ENCODE data around the gene PPP2R5E.

Gene PPP2R5E

DNA sequence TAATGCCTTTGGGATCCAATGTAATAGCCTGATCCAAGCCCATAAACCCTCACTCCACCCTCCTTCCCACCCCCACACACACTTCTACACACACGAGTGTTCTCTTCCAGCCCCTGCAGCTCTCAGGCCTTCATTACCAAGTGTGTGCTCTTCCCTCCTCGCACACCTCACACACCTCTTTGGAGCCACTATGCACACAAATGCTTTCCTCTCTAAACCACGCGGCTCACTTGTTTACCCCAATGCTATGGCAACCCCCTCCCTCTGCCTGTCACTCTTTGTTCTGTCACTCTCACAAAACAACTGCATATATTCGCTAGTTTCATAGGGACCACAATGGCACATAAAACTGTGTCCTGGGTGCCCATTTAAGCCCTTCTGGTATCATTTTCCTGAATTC is 35.1 kb downstream of the PPP2R5E start:
- intact Hi-C loops (cut with micrococcal nuclease): no loop called here
- Mint-ChIP-seq H3K4me1 (ENCODE audit: low read depth) (peaks cover 33% of the 10 kb centered on the region), H3K27me3 (no peaks in the 10 kb centered on the region), H3K27ac (no peak overlapping the region), H3K4me3 (no peak overlapping the region), H3K9me3 (no peaks in the 10 kb centered on the region), H3K36me3 (ENCODE audit: low read depth) (peaks cover 25% of the 10 kb centered on the region)

DNA sequence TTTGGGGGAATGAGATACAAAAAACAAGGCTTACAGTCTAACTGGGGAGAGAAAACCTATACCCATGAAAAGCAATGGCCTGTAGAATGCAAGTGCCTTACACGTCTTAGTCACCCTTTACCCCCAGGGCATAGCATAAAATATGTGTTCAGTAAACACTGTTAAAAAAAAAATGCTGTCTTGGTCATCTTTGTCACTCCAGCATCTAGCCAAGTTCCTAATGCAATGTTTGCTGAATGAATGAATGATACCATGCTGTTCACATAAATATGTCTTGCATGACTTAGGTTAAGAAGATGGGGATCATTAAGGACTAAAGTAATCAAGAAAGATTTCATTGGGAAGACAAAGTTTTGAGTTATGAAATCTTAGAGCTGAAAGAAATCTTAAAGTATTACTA is 38.5 kb downstream of the PPP2R5E start:
- intact Hi-C loops (cut with micrococcal nuclease): no loop called here
- H3K4me1 Mint-ChIP-seq (ENCODE audit: low read depth): peaks cover 13% of the 10 kb centered on the region
- no peaks in the 10 kb centered on the region for H3K9me3 Mint-ChIP-seq
- H3K36me3 Mint-ChIP-seq (ENCODE audit: low read depth): peaks cover 16% of the 10 kb centered on the region
- no peak overlapping the region for H3K27ac Mint-ChIP-seq
- no peaks in the 10 kb centered on the region for H3K27me3 Mint-ChIP-seq
- H3K4me3 Mint-ChIP-seq: no peak overlapping the region

DNA sequence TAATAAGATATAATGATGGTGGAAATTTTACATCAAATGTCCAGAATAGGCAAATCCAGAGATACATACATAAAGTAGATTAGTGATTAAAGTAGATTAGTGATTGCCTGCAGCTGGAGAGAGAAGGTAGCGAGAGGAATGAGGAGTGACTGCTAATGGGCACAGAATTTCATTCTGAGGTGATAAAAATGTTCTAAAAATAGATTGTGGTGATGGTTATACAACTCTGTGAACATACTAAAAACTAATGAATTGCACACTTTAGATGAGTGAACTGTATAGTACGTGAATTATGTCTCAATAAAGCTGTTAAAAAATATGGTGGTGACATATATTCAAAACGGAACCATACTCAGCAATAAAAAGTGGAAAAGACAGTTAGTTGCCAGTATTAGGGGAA is 41.7 kb downstream of the PPP2R5E start:
- Mint-ChIP-seq H3K9me3 (no peaks in the 10 kb centered on the region), H3K4me1 (ENCODE audit: low read depth) (peaks cover 13% of the 10 kb centered on the region)

DNA sequence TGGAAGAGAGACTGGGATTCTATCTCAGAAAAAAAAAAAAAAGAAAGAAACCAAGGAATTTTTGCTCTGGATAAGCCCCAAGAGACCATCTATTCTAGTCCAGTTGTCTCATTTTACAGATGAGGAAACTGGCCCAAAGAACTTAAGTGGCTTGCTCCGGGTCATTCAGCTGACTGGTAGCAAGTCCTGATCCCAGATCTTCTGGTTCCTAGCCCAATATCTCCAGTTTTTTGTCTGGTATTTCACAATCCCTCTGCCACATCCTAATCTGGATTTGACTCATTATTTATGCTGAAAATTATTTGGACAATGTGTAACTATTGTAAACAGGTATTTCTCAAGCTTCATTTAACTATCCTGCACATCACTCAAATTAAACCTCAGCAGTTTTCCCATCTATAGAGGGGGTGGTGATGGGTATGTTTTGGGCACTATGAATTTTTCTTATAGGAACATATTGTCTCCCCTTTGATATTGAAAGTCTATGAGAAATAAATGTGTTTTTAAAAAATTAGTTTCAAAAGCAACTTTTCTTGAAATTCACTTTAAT is 43.4 kb downstream of the PPP2R5E start:
- intact Hi-C loops (cut with micrococcal nuclease): no loop called here
- H3K27me3 Mint-ChIP-seq: no peaks in the 10 kb centered on the region
- H3K9me3 Mint-ChIP-seq: no peaks in the 10 kb centered on the region
- H3K4me3 Mint-ChIP-seq: no peak overlapping the region
- peaks cover 18% of the 10 kb centered on the region for H3K36me3 Mint-ChIP-seq (ENCODE audit: low read depth)
- H3K4me1 Mint-ChIP-seq (ENCODE audit: low read depth): peaks cover 5% of the 10 kb centered on the region
- H3K27ac Mint-ChIP-seq: no peak overlapping the region

More for the DNA sequence above, 41.7 kb downstream of the PPP2R5E start:
- intact Hi-C loops (cut with micrococcal nuclease): no loop called here
- Mint-ChIP-seq H3K4me3 (no peak overlapping the region), H3K27ac (no peak overlapping the region), H3K36me3 (ENCODE audit: low read depth) (peaks cover 18% of the 10 kb centered on the region), H3K27me3 (no peaks in the 10 kb centered on the region)

DNA sequence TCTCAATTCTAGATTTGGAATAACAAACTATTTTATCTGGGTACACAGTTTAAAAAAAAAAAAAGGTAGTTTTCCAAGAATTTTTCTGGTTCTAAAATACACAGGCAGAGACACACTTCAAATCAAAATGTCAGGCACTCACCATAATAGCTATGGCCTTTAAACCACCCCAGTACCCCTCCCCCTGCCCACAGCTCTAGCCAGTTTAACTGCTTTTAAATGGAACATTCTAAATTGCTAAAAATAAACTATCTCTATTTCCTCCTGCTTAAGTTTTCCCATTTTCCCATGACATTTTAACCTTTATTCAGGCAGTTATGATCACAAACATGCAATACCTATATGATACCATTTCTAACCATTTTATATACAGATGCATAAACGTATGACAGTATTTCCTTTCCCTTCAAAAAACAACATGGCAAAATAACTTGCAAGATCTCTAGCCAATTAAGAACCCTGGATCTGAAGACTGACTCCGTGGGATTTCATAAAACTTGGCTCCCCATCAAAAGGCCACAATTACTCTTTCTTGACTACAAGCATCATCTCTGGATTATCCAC is 46.3 kb downstream of the PPP2R5E start:
- H3K36me3 Mint-ChIP-seq (ENCODE audit: low read depth): peaks cover 24% of the 10 kb centered on the region
- intact Hi-C loops (cut with micrococcal nuclease): no loop called here
- H3K4me1 Mint-ChIP-seq (ENCODE audit: low read depth): peaks cover 6% of the 10 kb centered on the region
- no peaks in the 10 kb centered on the region for H3K27me3 Mint-ChIP-seq
- no peak overlapping the region for H3K27ac Mint-ChIP-seq
- H3K9me3 Mint-ChIP-seq: no peaks in the 10 kb centered on the region
- no peak overlapping the region for H3K4me3 Mint-ChIP-seq

DNA sequence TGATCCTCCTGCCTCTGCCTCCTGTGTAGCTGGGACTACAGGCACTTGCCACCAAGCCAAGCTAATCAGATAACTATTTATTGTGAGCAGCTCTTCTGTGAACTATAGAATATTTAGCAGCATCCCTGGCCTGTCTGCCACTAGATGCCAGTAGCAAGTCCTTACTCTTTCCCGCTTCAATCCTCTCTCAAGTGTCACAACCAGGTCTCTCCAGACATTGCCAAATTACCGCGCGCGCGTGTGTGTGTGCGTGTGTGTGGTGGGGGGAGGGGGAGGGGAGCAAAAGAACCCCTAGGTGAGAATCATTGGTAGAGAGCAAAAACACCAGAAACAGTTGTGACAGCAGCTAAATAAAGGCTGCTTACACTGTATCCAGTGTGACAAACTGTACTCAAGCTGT is 49.9 kb downstream of the PPP2R5E start:
- peaks cover 15% of the 10 kb centered on the region for H3K36me3 Mint-ChIP-seq (ENCODE audit: low read depth)
- no peak overlapping the region for H3K27ac Mint-ChIP-seq
- peaks cover 8% of the 10 kb centered on the region for H3K4me1 Mint-ChIP-seq (ENCODE audit: low read depth)

DNA sequence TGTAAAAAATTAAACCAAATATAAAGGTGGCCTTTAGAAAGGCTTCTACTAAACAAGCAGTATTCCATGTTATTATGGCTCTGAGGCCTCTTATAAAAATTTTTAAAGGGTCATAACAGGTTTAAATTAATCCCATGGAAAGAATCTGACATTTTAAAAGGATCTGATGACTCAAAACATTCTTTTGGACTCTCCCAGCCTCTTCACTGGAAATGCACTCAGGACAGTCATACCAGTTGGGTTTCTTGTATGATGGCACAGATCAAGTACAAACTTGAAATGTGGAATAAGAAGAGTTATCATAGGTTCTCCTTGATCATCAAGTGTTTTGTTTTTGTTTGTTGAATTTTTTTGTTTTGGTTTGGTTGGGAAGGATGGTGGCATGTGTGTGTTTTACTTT is 50.8 kb downstream of the PPP2R5E start:
- H3K27me3 Mint-ChIP-seq: no peaks in the 10 kb centered on the region
- intact Hi-C loops (cut with micrococcal nuclease): no loop called here
- H3K4me3 Mint-ChIP-seq: no peak overlapping the region
- peaks cover 11% of the 10 kb centered on the region for H3K36me3 Mint-ChIP-seq (ENCODE audit: low read depth)
- peaks cover 17% of the 10 kb centered on the region for H3K4me1 Mint-ChIP-seq (ENCODE audit: low read depth)
- no peak overlapping the region for H3K27ac Mint-ChIP-seq
- no peaks in the 10 kb centered on the region for H3K9me3 Mint-ChIP-seq

More for the DNA sequence above, 49.9 kb downstream of the PPP2R5E start:
- Mint-ChIP-seq H3K4me3 (no peak overlapping the region), H3K27me3 (no peaks in the 10 kb centered on the region), H3K9me3 (no peaks in the 10 kb centered on the region)
- intact Hi-C loops (cut with micrococcal nuclease): no loop called here

DNA sequence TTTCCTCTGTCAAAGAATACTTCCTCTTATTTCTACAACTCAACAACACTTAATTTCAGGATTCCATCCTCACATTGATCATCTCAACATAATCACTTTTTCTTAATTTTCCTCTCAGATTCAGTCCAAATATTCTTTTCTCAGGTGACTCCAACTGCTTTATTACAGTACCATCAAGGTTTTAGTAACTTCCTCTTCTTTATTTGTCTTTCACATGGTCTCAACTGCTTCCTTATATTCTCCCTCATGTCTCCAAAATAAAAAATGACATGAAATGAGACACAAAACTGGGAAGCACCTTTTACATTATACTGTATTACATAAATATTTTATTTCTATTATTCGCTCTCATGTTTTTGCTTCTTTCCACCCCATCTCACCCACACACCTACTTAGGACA is 55.5 kb downstream of the PPP2R5E start:
- Mint-ChIP-seq H3K27me3 (no peaks in the 10 kb centered on the region), H3K36me3 (ENCODE audit: low read depth) (peaks cover 18% of the 10 kb centered on the region), H3K27ac (peak overlapping the region; percentile 33), H3K4me3 (no peak overlapping the region), H3K4me1 (ENCODE audit: low read depth) (peaks cover 42% of the 10 kb centered on the region), H3K9me3 (no peaks in the 10 kb centered on the region)
- intact Hi-C loops (cut with micrococcal nuclease): no loop called here

DNA sequence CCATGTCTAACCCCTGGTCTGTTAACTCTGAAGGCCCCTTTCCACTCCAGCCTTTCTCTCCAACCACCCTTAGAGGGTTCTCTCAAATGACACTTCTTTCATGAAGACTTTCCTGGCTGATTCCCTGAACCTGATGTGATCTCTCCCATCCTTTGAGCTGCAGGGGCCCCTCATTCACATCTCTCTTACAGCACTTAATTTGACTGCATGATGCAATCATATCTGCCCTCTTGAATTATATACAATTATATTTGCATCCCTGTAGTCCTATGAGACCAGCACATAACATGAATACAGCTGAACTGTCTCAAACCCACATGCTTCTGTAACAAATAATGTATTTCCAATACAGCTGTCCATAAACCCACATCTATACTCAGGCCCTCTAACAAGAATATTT is 56.4 kb downstream of the PPP2R5E start:
- Mint-ChIP-seq H3K36me3 (ENCODE audit: low read depth) (peaks cover 13% of the 10 kb centered on the region), H3K9me3 (no peaks in the 10 kb centered on the region), H3K4me3 (no peak overlapping the region), H3K27me3 (no peaks in the 10 kb centered on the region), H3K27ac (peak overlapping the region; percentile 1), H3K4me1 (ENCODE audit: low read depth) (peaks cover 38% of the 10 kb centered on the region)
- intact Hi-C loops (cut with micrococcal nuclease): no loop called here

DNA sequence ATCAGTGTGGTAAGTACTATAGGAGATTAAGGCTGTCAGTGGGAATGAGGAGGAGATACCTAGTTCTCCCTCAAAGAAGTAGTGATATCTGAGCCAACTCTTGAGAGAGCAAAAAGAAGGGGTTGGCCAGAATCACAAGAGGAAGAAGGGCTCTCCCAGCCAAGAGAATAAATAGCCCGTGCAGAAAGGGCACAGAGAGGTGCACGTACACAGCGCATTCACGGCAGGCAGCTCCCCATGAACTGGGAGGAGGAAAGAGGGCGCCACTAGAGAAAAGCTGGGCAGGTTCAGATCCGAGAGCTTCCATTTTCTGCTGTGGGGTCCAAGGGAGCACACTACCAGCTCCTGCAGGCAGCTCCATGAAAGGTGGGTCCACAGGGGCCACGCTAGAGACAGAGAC is 59.9 kb downstream of the PPP2R5E start:
- H3K36me3 Mint-ChIP-seq (ENCODE audit: low read depth): peaks cover 13% of the 10 kb centered on the region
- intact Hi-C loops (cut with micrococcal nuclease): no loop called here
- H3K27me3 Mint-ChIP-seq: no peaks in the 10 kb centered on the region
- no peak overlapping the region for H3K4me3 Mint-ChIP-seq
- no peaks in the 10 kb centered on the region for H3K9me3 Mint-ChIP-seq
- no peak overlapping the region for H3K27ac Mint-ChIP-seq
- H3K4me1 Mint-ChIP-seq (ENCODE audit: low read depth): peaks cover 47% of the 10 kb centered on the region

DNA sequence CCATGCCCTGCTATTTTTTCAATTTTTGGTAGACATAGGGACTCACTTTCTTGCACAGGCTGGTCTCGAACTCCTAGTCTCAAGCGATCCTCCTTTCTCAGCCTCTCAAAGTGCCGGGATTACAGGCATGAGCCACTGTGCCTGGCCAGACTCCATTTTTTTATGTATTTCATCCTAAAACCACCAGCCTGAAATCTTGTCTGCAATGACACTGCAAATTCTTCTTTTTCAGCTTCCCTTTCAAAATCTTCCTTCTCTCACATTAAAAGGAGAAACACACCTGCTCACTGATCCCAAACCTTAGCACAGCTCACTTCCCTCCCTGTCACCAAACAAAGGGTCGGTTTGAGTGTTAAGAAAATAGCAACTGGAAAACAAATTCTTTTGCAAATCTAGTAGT is 62.6 kb downstream of the PPP2R5E start:
- peaks cover 31% of the 10 kb centered on the region for H3K4me1 Mint-ChIP-seq (ENCODE audit: low read depth)
- no peak overlapping the region for H3K27ac Mint-ChIP-seq
- H3K4me3 Mint-ChIP-seq: no peak overlapping the region
- intact Hi-C loops (cut with micrococcal nuclease): no loop called here
- H3K9me3 Mint-ChIP-seq: no peaks in the 10 kb centered on the region
- peaks cover 7% of the 10 kb centered on the region for H3K36me3 Mint-ChIP-seq (ENCODE audit: low read depth)
- H3K27me3 Mint-ChIP-seq: no peaks in the 10 kb centered on the region

DNA sequence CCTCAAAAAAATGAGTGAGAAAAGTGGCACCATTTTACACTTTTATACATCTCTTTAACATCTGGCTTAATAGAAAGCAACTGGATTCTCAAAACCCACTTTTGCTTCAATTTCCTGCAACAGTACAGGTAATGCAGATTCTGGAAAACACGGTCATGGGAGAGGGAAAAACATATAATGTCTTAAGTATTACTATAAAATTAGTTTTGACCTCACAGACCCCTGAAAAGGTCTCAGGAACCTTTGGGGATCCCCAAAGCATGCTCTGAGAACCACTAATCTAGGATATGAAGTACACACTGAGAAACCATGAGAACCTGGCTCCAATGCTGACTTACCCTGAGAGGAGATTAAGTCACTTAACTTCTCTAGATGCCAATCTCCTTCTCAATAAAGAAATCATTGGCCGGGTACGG is 64.7 kb downstream of the PPP2R5E start:
- Mint-ChIP-seq H3K4me1 (ENCODE audit: low read depth) (peaks cover 22% of the 10 kb centered on the region), H3K4me3 (no peak overlapping the region), H3K36me3 (ENCODE audit: low read depth) (peaks cover 5% of the 10 kb centered on the region), H3K27ac (no peak overlapping the region), H3K27me3 (no peaks in the 10 kb centered on the region), H3K9me3 (no peaks in the 10 kb centered on the region)
- intact Hi-C loops (cut with micrococcal nuclease): no loop called here

DNA sequence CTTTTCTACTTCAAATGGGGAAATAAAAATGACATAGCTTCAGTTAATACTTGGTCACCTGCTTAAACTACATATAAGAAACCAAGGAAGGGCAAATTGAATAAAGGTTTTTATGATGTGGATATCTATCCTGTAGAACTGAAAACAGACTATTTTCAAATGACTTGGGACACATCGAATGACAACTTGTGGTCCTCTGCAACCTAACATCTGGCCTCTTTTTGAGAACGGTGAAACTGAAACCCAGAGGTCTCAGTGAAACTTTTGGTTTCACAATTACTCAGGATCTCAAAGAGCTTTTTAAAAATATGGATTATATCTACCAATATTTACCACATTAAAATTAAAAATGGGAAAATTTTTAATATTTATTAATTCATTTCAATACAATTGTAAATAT is 65.2 kb downstream of the PPP2R5E start:
- Mint-ChIP-seq H3K4me3 (no peak overlapping the region), H3K36me3 (ENCODE audit: low read depth) (peaks cover under 1% of the 10 kb centered on the region), H3K9me3 (no peaks in the 10 kb centered on the region), H3K27ac (no peak overlapping the region), H3K4me1 (ENCODE audit: low read depth) (peaks cover 17% of the 10 kb centered on the region), H3K27me3 (no peaks in the 10 kb centered on the region)
- intact Hi-C loops (cut with micrococcal nuclease): no loop called here

DNA sequence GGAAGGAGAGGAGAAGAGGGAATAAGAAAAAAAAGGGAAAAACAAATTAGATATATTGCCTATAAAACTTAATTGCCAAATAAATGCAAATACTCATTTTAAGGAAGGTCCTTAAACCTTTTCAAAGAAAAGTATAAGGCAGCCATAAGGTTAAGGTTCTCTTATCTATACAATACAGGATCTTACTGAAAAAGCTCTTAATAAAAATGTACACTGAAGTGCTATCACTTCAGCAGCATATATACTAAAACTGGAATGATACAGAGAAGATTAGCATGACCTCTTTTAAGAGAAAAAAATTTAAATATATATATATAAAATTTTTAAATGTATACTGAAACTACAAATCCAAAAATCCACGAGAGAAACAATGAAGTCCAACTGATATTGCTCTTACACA is 65.6 kb downstream of the PPP2R5E start:
- Mint-ChIP-seq H3K4me3 (no peak overlapping the region), H3K27ac (no peak overlapping the region), H3K4me1 (ENCODE audit: low read depth) (peaks cover 17% of the 10 kb centered on the region), H3K27me3 (no peaks in the 10 kb centered on the region), H3K9me3 (no peaks in the 10 kb centered on the region), H3K36me3 (ENCODE audit: low read depth) (no peaks in the 10 kb centered on the region)
- intact Hi-C loops (cut with micrococcal nuclease): no loop called here

DNA sequence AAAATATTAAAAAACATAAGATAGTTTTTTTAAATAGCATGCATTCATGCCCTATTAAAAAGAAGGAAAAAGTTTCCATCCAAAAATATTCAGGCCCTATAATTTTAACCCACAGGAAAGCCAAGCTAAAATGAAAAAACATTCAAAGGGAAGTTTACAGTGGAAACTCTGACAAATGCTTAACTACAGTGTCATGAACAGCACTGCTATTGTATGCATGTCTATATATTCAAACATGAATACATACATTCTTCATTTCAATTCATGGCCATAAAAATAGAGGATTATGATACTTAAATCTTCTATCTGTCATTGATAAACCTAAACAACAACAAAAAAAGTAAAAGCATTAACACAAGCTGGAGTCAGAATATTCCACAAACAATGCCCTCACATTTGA is 67.4 kb downstream of the PPP2R5E start:
- intact Hi-C loops (cut with micrococcal nuclease): no loop called here
- Mint-ChIP-seq H3K4me1 (ENCODE audit: low read depth) (peaks cover 21% of the 10 kb centered on the region), H3K36me3 (ENCODE audit: low read depth) (no peaks in the 10 kb centered on the region), H3K9me3 (no peaks in the 10 kb centered on the region), H3K4me3 (no peak overlapping the region), H3K27me3 (no peaks in the 10 kb centered on the region), H3K27ac (no peak overlapping the region)

Measured in dendritic cell treated with granulocyte-macrophage colony-stimulating factor and Interleukin-4, amounts not matched to agents 40 ng/mL and 50 ng/mL, for 4 days (primary cell).